Measurements from ENCODE around the gene MYO18A.

MYO18A gene

DNA sequence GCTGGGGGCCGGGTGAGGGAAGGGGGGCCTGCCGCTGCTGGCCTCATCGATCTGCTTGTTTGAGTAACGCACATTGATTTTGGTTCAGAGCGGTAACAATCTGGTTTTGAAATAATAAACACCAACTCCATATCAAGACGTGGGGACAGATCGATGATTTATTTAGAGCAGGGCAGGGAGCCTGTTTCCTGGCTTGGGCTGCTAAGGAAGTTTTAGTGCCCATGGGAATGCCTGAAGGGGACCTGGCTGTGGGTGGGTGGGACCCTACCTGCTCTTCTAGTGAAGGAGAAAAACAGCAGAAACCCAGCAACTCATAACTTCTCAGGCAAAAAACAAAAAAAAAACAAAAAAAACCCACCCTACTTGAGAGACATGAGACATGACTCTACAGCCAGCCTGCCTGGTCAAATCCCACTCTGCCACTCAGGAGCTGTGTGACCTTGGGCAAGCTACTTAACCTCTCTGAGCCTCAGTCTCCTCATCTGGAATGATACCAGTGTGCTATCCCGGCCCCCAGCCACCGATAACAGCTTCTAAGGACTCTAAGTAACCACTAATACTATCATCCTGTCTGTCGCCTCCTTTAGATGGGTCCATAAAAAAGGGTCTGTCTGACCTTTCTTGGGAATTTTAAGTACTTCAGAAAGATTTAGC lies 71.2 kb downstream of the MYO18A start:
- Histone ChIP-seq H4K91ac (ENCODE audit: low read length) (no peak overlapping the region), H3K4me1 (ENCODE audit: control insufficient read depth, insufficient read depth, low read depth, low read length) (peaks cover 47% of the 10 kb centered on the region), H3K27me3 (ENCODE audit: control insufficient read depth in 1 of 2, insufficient read depth in 1 of 2, low read length in 2 of 2) (no peaks in the 10 kb centered on the region), H4K8ac (ENCODE audit: low read length) (no peak overlapping the region), H2BK15ac (ENCODE audit: low read depth, poor library complexity, severe bottlenecking) (no peak overlapping the region), H3K18ac (ENCODE audit: low read depth in 1 of 2, low read length in 2 of 2) (no peak overlapping the region), H3K23ac (ENCODE audit: low read length in 2 of 2) (no peak overlapping the region), H3K4me2 (ENCODE audit: low read length, poor library complexity, severe bottlenecking) (no peak overlapping the region), H2BK12ac (ENCODE audit: low read length in 2 of 2) (no peak overlapping the region), H3K14ac (ENCODE audit: low read length in 2 of 2) (no peak overlapping the region), H3K9me3 (ENCODE audit: control insufficient read depth, low read length) (no peaks in the 10 kb centered on the region), H3K4me3 (ENCODE audit: insufficient read depth in 1 of 2, low read depth in 1 of 2, low read length in 2 of 2) (no peak overlapping the region), H2AFZ (ENCODE audit: low read depth, low read length) (no peak overlapping the region), H2BK5ac (ENCODE audit: low read depth, low read length, poor library complexity, severe bottlenecking) (no peak overlapping the region), H2AK5ac (ENCODE audit: low read length, severe bottlenecking) (no peak overlapping the region), H3K27ac (ENCODE audit: low read length, poor library complexity, severe bottlenecking) (no peak overlapping the region), H3K4ac (ENCODE audit: low read depth in 1 of 2, low read length in 2 of 2) (no peak overlapping the region), H3K36me3 (ENCODE audit: control insufficient read depth in 1 of 2, insufficient read depth in 2 of 2, low read depth in 1 of 2, low read length in 2 of 2) (peaks cover 66 to 79% of the 10 kb centered on the region in 2 experiments), H2BK120ac (ENCODE audit: low read depth, low read length) (no peak overlapping the region), H3K79me1 (replicated peaks; ENCODE audit: low read length, poor library complexity, severe bottlenecking) (peaks cover 1% of the 10 kb centered on the region), H3K9ac (ENCODE audit: low read length) (no peak overlapping the region)
- WGBS: 97% methylated on average over 6 of the region's 10 CpGs
- no peak for DNase-seq

- no peak overlapping the region for H3K4me3 ChIP-seq (ENCODE audit: insufficient read depth in 1 of 2, low read depth in 1 of 2, low read length in 2 of 2)
- no peak overlapping the region for H2AFZ ChIP-seq (ENCODE audit: low read depth, low read length)
- peaks cover 66 to 82% of the 10 kb centered on the region in 2 experiments for H3K36me3 ChIP-seq (ENCODE audit: control insufficient read depth in 1 of 2, insufficient read depth in 2 of 2, low read depth in 1 of 2, low read length in 2 of 2)
- no peak overlapping the region for H3K4me2 ChIP-seq (ENCODE audit: low read length, poor library complexity, severe bottlenecking)
- WGBS: 80% methylated on average over 11 of the region's 11 CpGs
- H3K9me3 ChIP-seq (ENCODE audit: control insufficient read depth, low read length): no peaks in the 10 kb centered on the region
- no peaks in the 10 kb centered on the region for H3K27me3 ChIP-seq (ENCODE audit: control insufficient read depth in 1 of 2, insufficient read depth in 1 of 2, low read length in 2 of 2)
- no peak overlapping the region for H4K8ac ChIP-seq (ENCODE audit: low read length)
- H3K4me1 ChIP-seq (ENCODE audit: control insufficient read depth, insufficient read depth, low read depth, low read length): peaks cover 41% of the 10 kb centered on the region
- H2BK12ac ChIP-seq (ENCODE audit: low read length in 2 of 2): no peak overlapping the region
- peaks cover 1% of the 10 kb centered on the region for H3K79me1 ChIP-seq (replicated peaks; ENCODE audit: low read length, poor library complexity, severe bottlenecking)
- H2AK5ac ChIP-seq (ENCODE audit: low read length, severe bottlenecking): no peak overlapping the region
- no peak overlapping the region for H2BK120ac ChIP-seq (ENCODE audit: low read depth, low read length)
- H3K14ac ChIP-seq (ENCODE audit: low read length in 2 of 2): no peak overlapping the region
- no peak overlapping the region for H3K18ac ChIP-seq (ENCODE audit: low read depth in 1 of 2, low read length in 2 of 2)
- H3K4ac ChIP-seq (ENCODE audit: low read depth in 1 of 2, low read length in 2 of 2): no peak overlapping the region
- no peak overlapping the region for H3K23ac ChIP-seq (ENCODE audit: low read length in 2 of 2)
- no peak for DNase-seq
- H3K9ac ChIP-seq (ENCODE audit: low read length): no peak overlapping the region
- H4K91ac ChIP-seq (ENCODE audit: low read length): no peak overlapping the region
- no peak overlapping the region for H2BK15ac ChIP-seq (ENCODE audit: low read depth, poor library complexity, severe bottlenecking)
- H2BK5ac ChIP-seq (ENCODE audit: low read depth, low read length, poor library complexity, severe bottlenecking): no peak overlapping the region
- H3K27ac ChIP-seq (ENCODE audit: low read length, poor library complexity, severe bottlenecking): no peak overlapping the region
Measured at GRCh38 chr17:29107933-29108822, 72.0 kb downstream of the MYO18A start.

GRCh38 chr17:29107084-29107483 lies 73.1 kb downstream of the MYO18A start:
- Histone ChIP-seq H3K4me1 (ENCODE audit: control insufficient read depth, insufficient read depth, low read depth, low read length) (peaks cover 34% of the 10 kb centered on the region), H2BK5ac (ENCODE audit: low read depth, low read length, poor library complexity, severe bottlenecking) (no peak overlapping the region), H2AK5ac (ENCODE audit: low read length, severe bottlenecking) (no peak overlapping the region), H3K4ac (ENCODE audit: low read depth in 1 of 2, low read length in 2 of 2) (no peak overlapping the region), H3K9me3 (ENCODE audit: control insufficient read depth, low read length) (no peaks in the 10 kb centered on the region), H3K27me3 (ENCODE audit: control insufficient read depth in 1 of 2, insufficient read depth in 1 of 2, low read length in 2 of 2) (no peaks in the 10 kb centered on the region), H3K4me3 (ENCODE audit: insufficient read depth in 1 of 2, low read depth in 1 of 2, low read length in 2 of 2) (no peak overlapping the region), H2BK12ac (ENCODE audit: low read length in 2 of 2) (no peak overlapping the region), H3K4me2 (ENCODE audit: low read length, poor library complexity, severe bottlenecking) (no peak overlapping the region), H3K14ac (ENCODE audit: low read length in 2 of 2) (no peak overlapping the region), H3K18ac (ENCODE audit: low read depth in 1 of 2, low read length in 2 of 2) (no peak overlapping the region), H2BK15ac (ENCODE audit: low read depth, poor library complexity, severe bottlenecking) (no peak overlapping the region), H3K23ac (ENCODE audit: low read length in 2 of 2) (no peak overlapping the region), H2BK120ac (ENCODE audit: low read depth, low read length) (no peak overlapping the region), H3K79me1 (replicated peaks; ENCODE audit: low read length, poor library complexity, severe bottlenecking) (peaks cover 1% of the 10 kb centered on the region), H3K9ac (ENCODE audit: low read length) (no peak overlapping the region), H4K91ac (ENCODE audit: low read length) (no peak overlapping the region), H2AFZ (ENCODE audit: low read depth, low read length) (no peak overlapping the region), H3K27ac (ENCODE audit: low read length, poor library complexity, severe bottlenecking) (no peak overlapping the region), H4K8ac (ENCODE audit: low read length) (no peak overlapping the region), H3K36me3 (ENCODE audit: control insufficient read depth in 1 of 2, insufficient read depth in 2 of 2, low read depth in 1 of 2, low read length in 2 of 2) (peaks cover 73 to 92% of the 10 kb centered on the region in 2 experiments)
- 95% methylated on average over 9 of the region's 9 CpGs for WGBS
- DNase-seq: no peak

- Histone ChIP-seq H3K4me3 (ENCODE audit: insufficient read depth in 1 of 2, low read depth in 1 of 2, low read length in 2 of 2) (no peak overlapping the region), H2BK120ac (ENCODE audit: low read depth, low read length) (no peak overlapping the region), H4K8ac (ENCODE audit: low read length) (no peak overlapping the region), H3K9ac (ENCODE audit: low read length) (no peak overlapping the region), H4K91ac (ENCODE audit: low read length) (no peak overlapping the region), H3K23ac (ENCODE audit: low read length in 2 of 2) (no peak overlapping the region), H3K14ac (ENCODE audit: low read length in 2 of 2) (no peak overlapping the region), H3K79me1 (replicated peaks; ENCODE audit: low read length, poor library complexity, severe bottlenecking) (no peaks in the 10 kb centered on the region), H2BK12ac (ENCODE audit: low read length in 2 of 2) (no peak overlapping the region), H3K4me2 (ENCODE audit: low read length, poor library complexity, severe bottlenecking) (no peak overlapping the region), H3K9me3 (ENCODE audit: control insufficient read depth, low read length) (no peaks in the 10 kb centered on the region), H3K18ac (ENCODE audit: low read depth in 1 of 2, low read length in 2 of 2) (no peak overlapping the region), H3K27me3 (ENCODE audit: control insufficient read depth in 1 of 2, insufficient read depth in 1 of 2, low read length in 2 of 2) (no peaks in the 10 kb centered on the region), H3K4me1 (ENCODE audit: control insufficient read depth, insufficient read depth, low read depth, low read length) (peaks cover 19% of the 10 kb centered on the region), H3K4ac (ENCODE audit: low read depth in 1 of 2, low read length in 2 of 2) (no peak overlapping the region), H2BK5ac (ENCODE audit: low read depth, low read length, poor library complexity, severe bottlenecking) (no peak overlapping the region), H2BK15ac (ENCODE audit: low read depth, poor library complexity, severe bottlenecking) (no peak overlapping the region), H3K27ac (ENCODE audit: low read length, poor library complexity, severe bottlenecking) (no peak overlapping the region), H2AFZ (ENCODE audit: low read depth, low read length) (no peak overlapping the region), H3K36me3 (ENCODE audit: control insufficient read depth in 1 of 2, insufficient read depth in 2 of 2, low read depth in 1 of 2, low read length in 2 of 2) (peaks cover 78 to 95% of the 10 kb centered on the region in 2 experiments), H2AK5ac (ENCODE audit: low read length, severe bottlenecking) (no peak overlapping the region)
- no peak for DNase-seq
- 79% methylated on average over 4 of the region's 4 CpGs for WGBS
Measured at GRCh38 chr17:29103341-29103740, 76.9 kb downstream of the MYO18A start.

Data from mesenchymal stem cell (in vitro differentiated cells and primary cell).